GM21526 (cell line): ENCODE results near the gene MACROD2.

ENCODE experiments used
- ATAC-seq: cut with Tn5 transposase; IDR thresholded peaks from one replicate; pipeline ENCODE4 v1.9.1; 2021; ENCODE audit warnings: moderate library complexity; ENCODE audit not compliant: unreplicated experiment, low FRiP score

MACROD2 gene

DNA sequence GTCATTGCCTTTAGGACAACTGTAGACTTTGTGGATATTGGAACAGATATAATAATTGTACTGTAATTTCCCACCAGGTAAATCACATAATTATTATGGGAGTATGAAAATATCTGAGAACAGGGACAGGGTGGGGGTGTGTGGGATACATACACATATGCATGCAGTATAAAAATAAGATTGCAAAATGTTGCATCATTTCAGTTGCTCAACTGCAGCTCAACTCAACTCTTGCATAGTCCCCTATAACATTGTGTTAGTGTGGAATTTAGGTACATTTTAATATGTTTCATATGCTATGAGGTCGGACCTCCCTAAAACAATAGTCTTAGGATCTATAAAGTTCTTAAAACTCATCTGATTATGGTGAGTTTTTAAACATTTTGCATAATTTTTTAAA is 617.1 kb downstream of the MACROD2 start:
- no peak for ATAC-seq

DNA sequence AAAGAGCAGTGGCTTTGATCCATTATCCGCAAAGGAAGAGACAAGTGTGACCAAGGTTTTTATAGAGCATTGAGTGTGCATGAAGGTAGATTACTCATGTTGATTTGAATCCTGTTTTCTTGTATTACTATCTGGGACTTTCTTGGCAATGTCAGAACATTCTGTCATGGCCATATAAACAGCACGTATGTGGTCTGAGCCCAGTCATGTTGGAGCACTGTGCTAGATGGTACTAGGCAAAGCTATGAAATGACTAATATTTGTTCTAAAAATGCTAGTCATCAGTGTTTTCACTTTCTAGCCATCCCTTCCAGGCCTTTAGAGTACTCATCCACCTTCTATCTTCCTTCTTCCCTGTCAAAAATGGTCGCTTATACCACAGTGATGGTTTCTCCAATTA is 620.7 kb downstream of the MACROD2 start:
- ATAC-seq, result no peak

DNA sequence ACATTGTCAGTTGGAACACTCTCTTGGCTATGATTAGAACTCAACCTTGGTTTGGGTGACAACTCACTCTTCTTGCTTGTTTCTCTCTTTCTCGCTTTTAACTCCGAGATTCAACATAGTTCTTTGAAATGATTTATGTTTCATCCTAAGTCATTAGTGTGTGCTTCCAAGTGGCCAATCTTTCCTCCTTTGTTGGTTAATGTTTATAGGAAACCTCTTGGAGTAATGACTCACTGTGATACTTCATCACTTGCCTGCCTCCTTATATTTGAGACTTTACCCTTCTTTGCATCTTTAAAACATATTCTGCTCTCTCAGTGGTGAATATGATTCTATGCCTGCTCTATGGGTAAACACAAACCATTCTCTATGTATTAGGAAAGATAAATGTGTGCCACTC is 621.8 kb downstream of the MACROD2 start:
- ATAC-seq, result no peak

DNA sequence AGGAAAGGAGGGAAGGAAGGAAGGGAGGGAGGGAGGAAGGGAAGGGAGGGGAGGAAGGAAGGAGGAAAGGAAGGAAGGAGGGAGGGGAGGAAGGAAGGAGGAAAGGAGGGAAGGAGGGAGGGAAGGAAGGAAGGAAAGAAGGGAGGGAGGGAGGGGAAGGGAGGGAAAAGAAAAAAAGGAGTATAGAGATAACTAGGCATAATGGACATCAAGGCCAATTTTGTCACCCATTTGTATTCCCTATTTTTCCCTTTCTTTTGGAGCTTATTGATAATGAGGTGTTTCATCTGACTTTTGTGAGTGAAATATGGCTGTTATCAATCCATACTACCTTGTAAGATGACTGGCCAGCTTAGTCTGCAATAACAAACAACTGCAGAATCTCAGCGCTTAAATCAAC is 624.1 kb downstream of the MACROD2 start:
- no peak for ATAC-seq

DNA sequence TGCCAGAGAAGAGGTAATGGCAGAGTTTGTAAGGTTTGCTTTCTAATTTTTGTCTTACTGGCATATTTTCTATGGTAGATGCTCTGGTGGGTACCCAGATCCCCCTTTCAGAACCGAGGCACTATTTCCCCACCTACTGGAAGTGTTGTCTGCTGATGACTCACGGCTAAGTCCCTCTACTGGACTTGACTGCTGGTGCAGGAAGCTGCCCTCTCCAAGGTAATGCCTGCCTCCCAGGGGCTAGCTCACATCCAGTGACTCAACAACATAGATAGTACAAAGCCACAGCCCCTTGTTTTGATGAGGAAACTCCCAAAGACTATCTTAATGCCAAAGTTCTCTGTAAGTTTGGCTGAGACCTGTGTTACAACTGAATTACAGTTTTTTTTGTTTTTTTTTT is 627.5 kb downstream of the MACROD2 start:
- no peak for ATAC-seq

DNA sequence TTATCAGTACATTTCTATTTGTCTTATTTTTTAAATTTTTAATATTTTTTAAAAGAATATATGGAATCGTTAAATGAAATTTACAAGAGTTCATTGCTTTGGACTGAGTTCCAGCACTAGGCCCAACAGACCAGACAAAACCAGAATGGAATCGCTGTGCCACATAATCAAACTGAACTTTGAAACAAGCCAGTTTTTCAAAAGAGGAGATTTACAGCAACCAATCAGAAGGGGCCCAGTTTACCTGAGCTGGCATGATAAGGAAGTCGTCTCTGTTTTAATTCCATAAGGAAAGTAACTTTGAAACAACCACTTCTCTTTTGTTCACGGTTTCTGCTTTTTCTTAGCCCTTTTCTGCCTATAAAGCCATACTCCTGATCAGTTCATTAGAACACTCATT is 635.7 kb downstream of the MACROD2 start:
- ATAC-seq, result no peak

DNA sequence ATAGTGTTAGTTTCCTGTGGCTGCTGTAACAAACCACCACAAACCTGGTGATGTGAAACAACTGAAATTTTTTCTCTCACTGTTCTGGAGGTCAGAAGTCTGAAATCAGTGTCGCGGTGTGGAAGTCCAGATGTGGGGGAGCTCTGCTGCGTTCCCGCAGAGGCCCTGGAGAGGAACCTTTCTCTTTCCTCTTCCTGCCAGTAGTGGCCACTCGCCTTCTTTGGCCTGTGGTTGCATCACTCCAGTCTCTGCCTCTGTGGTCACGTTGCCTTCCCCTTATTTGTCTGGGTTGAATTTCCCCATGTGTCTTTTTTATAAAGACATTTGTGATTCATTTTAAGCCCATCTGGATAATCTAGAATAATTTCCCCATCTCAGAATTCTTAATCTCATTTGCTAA is 637.6 kb downstream of the MACROD2 start:
- ATAC-seq, result no peak

DNA sequence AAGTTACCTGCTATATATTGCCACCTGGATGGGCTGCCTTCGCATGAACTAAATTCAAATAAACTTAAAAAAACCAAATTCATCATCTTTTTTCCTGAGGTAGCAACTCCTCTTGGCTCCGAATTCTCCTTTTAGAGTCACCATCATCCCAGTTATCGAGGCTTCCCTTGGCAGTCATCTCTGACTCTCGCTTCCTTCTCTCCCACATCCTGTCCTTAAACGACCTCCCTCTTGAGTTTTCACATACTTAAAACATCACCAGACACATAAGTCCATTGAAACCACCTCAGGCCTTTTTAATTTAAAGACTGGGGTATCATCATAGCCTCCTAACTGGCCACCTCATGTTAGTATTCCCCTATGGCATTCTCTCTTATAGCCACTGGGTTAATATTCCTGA is 638.2 kb downstream of the MACROD2 start:
- ATAC-seq, result no peak

DNA sequence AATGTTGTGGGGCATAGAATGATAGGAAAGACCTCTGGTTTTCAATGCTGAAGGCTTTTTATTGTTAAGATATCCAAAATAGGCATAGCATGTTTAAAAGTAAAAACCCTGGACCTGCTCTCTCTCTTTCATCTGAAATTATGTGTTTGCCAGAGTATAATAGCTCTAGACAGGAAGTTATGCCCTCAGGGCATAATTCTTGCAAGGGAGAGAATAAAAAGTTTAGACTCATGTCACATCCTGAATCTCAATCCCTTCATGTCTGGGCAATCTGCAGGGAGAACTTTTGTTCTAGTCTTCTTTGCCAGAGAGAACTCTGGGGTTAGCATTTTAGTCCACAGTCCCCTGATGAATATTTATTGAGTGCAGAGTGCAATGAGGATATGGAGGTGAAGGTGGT is 639.3 kb downstream of the MACROD2 start:
- no peak for ATAC-seq

DNA sequence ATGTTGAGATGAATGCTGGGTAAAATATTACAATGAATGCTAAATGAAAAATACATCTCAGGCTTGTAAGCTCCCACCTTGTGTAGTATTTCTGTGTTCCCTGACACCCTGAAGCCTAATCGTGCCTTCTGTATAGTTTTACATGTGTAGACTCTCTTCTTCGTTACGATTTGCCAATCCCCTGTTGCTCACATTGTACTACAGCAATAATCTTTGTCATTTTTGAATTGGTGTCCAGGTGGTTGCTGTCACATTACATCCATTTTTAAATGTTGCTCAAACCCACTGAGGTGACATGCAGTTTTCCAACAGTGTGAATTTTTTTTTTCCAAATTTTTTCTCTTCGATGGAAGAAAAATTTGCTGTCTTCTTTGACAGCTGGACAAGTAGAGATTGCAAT is 642.1 kb downstream of the MACROD2 start:
- no peak for ATAC-seq

DNA sequence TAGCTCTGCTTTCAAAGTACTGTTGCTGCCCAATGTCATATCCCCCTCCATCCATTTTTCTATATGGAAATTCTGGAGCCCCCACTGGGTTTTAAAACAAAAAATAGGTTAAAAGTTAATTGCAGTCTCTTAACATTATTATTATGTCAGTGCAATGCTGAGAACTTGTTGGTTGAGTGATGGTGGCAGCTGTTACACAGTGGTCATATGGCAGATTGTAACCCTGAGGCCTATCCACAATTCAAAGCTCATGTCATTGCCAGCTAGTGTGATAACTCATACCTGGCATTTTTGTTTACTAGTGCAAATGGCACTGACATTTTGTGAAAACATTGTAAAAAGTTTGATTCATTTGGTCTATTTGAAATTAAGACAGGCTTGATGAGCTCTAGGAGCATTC is 647.8 kb downstream of the MACROD2 start:
- ATAC-seq, result no peak

DNA sequence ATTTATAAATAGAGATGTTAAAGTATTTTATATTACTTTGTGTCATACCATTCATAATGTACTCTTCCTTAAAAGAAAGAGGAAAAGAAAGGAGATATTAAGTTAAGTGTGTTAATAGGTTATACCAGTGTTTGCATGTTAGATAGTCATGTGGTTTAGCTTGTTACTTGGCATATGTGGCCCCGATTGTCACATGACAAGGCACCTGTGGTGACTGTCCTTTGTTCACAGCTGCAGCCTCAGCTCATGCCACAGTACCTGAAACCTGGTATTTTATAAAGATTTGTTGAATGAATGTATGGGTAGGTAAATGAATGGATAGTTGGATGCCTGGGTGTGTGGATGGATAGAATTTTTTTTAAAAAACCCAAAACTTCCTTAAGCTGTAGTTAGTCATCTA is 648.2 kb downstream of the MACROD2 start:
- ATAC-seq, result no peak

DNA sequence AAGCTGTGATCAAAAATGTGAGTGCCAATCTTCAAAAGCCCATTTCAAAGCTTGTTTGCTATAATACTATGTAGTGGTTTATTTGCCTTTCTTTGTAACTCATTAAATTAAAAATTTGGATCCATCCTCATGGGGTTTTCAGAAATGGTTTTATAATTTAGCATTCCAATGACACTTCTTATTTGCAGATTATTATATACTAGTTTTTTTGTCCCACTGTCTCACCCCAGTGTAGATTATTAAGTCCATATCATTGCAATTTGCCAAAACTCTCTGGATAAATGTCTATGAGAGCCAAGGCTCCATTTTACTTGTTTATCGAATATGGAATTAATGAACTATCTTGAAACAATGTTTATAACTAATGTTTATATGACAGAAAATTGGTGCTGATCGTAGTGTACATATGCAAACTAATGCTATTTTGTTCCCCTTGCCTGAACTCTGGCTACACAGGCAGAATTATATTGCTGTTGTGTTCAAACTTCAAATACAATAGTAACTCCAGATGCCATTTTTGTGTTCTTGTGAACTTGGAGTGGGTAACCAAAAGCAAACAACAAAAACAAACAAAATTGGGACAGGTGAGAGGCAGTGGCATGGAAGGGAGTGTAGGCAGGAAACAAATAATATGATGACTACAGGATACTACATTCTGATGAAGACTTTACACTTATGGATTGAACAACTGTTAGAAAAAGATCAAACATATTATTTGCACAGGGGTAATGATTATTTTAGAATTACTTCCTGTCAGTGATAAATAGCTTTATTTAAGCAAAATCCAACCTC is 649.2 kb downstream of the MACROD2 start:
- ATAC-seq, result no peak

DNA sequence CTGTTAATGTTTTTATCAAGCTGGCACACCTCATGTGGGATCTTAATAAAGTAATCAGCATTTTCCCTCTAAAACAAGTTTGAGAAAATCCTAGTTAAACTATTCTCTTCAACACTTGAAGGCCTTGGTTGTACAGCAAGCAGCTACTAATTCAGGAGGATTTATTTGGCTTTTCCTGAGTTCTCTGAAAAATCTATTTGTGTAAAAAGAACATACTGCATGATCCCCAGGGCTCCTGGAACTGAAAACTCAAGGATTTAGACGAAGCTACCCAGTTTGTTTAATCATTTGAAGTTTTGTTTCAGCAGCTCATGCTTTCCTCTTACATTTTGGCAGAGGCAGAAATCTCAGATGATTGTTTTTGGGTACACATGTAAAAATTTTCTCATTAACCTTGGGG is 651.7 kb downstream of the MACROD2 start:
- no peak for ATAC-seq

DNA sequence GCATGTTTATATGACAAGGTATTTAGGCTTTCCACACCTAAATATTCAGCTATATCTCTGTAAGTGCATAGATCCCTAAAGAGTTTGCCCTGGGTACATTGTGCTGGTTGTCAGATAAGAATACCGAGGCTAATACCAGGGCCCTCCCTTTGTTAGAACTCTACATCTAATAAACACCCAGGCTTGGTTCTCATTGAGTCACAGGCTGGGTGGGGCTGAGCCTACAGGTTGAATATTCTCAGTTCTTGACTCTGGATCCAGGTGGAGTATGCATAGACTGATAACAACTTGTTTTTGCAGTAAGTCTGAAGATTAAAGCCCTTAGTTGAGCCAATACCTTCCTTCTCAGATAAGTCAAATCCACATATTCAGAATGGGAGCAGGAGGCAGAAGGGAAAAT is 654.3 kb downstream of the MACROD2 start:
- no peak for ATAC-seq

DNA sequence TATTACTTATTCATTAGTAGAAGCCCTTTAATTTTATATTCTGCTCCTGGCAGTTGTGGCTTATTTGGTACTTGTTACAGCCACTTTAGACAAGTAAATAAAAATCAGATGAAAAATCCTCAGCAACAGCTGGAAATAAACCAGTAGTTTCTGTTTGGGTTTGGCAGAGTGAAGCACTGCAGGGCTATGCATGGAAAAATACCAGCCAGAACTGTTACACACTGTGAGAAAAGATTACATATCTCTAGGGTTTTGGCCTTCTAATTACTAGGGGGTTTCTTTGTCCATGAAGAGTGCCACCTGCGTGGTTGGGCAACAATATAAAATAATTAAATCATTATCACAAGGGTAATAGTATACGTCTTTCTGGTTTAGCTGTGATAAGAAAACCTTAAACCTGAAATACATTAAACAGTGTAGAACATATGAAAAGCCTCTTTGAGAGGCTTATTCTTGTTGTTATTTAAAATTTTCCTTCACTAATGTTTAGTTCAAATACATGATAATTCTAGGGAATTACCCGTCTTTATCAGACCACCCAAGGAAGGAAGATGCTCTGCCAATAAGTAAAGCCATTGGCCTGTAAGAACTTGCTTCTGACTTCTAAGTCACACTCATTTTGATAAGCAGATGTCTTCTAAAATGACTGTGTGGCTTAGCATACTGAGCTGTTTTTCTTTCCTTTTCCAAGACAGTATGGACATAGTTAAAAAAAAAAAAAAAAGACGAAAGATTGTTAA is 662.1 kb downstream of the MACROD2 start:
- ATAC-seq, result no peak

DNA sequence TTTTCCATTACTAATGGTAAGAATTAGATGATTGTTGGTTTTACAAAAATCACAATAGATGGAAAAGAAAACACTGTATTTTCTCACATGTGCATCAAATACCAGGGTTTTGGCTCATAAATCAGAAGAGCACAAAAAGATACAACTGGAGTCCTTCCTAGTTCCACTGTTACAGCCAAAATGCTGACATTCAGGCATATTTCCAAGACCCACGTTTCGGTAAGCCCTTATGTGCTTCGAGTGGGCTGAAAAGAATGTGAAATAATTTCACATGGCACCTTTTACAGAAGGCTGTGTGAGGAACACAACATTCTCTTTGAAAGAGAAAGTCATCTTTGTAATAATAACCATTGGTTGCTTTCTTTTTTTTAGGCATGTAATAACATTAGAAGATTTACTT is 668.8 kb downstream of the MACROD2 start:
- no peak for ATAC-seq

DNA sequence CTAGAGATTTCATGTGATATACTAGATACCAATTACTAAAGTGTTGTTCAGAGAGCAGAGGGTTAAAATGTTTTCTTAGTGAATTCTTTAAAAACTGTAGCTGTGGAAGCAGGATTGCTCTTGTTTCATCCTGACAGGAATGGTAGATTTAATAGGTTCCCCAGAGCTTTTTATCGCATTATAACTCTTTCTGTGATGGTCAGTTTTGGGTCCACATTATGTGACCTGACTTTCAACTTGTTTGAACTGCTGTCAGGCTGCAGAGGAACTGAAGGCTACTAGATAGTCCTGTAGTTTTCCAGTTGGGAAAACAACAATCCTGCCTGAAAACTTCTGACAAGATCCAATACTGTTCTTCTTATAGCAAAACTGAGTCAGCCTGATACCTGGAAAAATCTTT is 671.4 kb downstream of the MACROD2 start:
- no peak for ATAC-seq

DNA sequence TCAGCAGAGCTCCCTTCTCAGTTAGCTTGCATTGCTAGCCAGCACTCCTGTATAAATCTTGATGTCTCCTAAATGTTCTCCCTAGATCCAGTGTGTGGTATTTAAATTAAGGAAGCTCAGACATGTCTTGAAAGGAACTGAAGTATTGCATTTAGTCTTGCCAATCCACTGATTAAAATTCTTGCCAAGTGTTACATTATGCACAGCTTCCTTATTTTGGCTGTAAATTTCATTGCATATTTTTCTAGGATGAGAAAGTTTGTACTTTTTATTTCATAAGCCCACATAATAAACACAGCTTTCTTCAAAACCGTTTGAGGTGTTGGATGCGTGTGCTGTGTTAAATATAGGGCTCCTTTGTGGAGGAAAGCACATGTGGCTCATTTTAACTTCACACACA is 671.9 kb downstream of the MACROD2 start:
- no peak for ATAC-seq

DNA sequence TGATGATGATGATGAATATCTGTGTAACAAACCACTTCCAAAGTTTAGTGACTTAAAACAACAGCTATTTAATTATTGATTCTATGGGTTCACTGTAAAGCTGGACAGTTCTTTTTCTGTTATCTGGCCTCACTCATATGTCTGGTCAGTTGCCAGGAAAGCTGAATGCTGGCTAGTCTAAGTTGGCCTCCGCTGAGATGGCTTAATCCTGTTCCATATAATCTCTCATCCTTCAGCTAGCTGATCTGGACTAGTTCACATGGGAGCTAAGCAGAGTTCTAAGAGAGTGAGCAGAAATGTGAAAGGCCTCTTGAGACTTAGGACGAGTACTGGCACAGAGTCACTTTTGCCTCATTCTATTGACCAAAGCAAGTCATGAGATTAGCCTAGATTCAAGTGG is 676.8 kb downstream of the MACROD2 start:
- no peak for ATAC-seq

DNA sequence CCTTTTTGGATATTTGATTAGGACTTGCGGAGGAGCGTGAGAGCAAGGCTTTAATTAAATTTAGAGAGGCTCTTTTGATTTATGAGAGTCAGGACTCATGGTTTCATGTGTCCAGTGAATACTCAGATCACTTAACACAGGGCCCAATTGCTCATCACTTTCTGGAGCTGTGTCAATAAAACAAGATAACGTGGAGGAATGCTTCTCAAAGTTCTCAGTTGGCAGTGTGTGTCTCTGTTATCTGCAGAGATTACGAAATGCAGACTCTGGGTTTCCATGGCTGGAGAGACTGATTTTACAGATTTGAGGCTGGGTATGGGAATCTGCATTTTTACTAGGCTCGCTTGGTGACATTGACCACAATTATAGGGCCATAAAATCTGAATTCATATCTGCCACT is 677.8 kb downstream of the MACROD2 start:
- ATAC-seq, result no peak

DNA sequence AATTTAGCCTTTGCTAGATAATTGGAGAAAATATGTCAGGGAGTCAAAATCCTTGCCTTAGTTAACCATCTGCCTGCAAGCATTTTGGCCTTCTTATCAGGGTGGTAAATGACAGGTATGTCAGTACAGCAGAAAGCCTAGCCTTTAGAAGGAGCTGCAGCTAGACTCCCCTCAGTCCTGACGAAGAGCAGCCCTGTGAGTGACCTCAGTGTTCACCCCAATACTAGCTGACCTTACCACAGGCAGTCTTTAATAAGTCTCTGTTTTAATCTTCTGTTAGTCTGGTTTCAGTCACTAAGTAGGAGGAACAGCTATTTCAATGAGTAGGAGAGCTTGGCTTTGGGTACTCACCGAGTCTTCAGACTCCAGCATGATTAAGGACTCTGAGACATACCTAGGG is 682.1 kb downstream of the MACROD2 start:
- no peak for ATAC-seq
